MM.1S (cell line): ENCODE data around the gene LAMP5.

Experiments used
- CTCF ChIP-seq: fragments of 300-600 bp; sonication (generic); IDR thresholded peaks from 2 replicates; pipeline ENCODE4 v1.5.1; 2016; ENCODE audit warnings: antibody characterized with exemption, low read length, mixed read lengths
- EZH2 ChIP-seq: fragments of 300-600 bp; sonication (generic); optimal IDR thresholded peaks from 2 replicates; pipeline ENCODE3; 2017; ENCODE audit warnings: low read depth, mild to moderate bottlenecking, antibody characterized with exemption, low read length, mixed read lengths

GRCh38 chr20:9570612-9571011 lies 56.2 kb downstream of the LAMP5 start:
- TF ChIP-seq CTCF (no peak), EZH2 (no peak)
